Ovary (tissue), 9 donors: ENCODE results near the gene PEPD. TPM values are rescaled to one million over a fixed set of nuclear protein-coding genes. Genes with fewer than 3 reads are reported as not detected.

Experiments
- DNase-seq, 5 donors: peaks; one replicate each; pipeline ENCODE4 v3.0.0-alpha.2; 2019 to 2020
- H3K27ac ChIP-seq, 2 donors: fragments of 200-600 bp; one replicate each; pipeline versions ENCODE4 v1.5.1 to v1.8.0; 2019 to 2022
- H3K27me3 ChIP-seq: fragments of 200-600 bp; one replicate; pipeline ENCODE4 v1.8.0; 2022
- H3K36me3 ChIP-seq: fragments of 200-600 bp; sonication (generic); one replicate; pipeline ENCODE4 v1.5.1; 2019
- H3K4me1 ChIP-seq: one replicate; pipeline ENCODE4 v1.8.1; 2013; ENCODE audit warnings: mild to moderate bottlenecking, moderate library complexity; ENCODE audit not compliant: insufficient read depth
- H3K4me3 ChIP-seq: fragments of 200-600 bp; sonication (generic); one replicate; pipeline ENCODE4 v1.5.1; 2017
- H3K9me3 ChIP-seq, 2 donors: fragments of 200-600 bp in 1 of 2; sonication (generic) in 1 of 2; one replicate each; pipeline versions ENCODE4 v1.5.1 to v1.8.1; 2013 to 2019; ENCODE audit warnings: mild to moderate bottlenecking in 1 of 2, moderate library complexity in 1 of 2
- EP300 ChIP-seq: sonication (generic); formaldehyde crosslinking; IDR thresholded peaks from one replicate; pipeline ENCODE4 v1.6.1; 2017; ENCODE audit warnings: antibody characterized with exemption
- POLR2A ChIP-seq: fragments of 450-650 bp; IDR thresholded peaks from one replicate; pipeline ENCODE4 v1.6.1; 2017; ENCODE audit warnings: antibody characterized with exemption, mild to moderate bottlenecking, moderate library complexity
- WGBS, 3 donors: extraction: QIAGEN DNeasy Blood & Tissue Kit in 1 of 3; methylation state at CpG; one replicate each; pipeline versions ENCODE4 v1.1.5 to v1.1.7; 2013 to 2017; 5-methylcytosine and 5-hydroxymethylcytosine counted together
- intact Hi-C, 4 donors: fragments of 100-400 bp; cut with DNase I; formaldehyde crosslinking; loops; one replicate each; pipeline versions ENCODE4 v1.11.0 to v1.15.1; 2022 to 2023
- polyA plus RNA-seq, 2 donors: library from polyadenylated mRNA; stranded (reverse); fragments of 200-250 nt in 1 of 2; fragments of 350-450 nt in 1 of 2; fragmentation: Illumina TruSeq in 1 of 2; extraction: RNeasy Lipid Tissue Mini Kit (QIAGEN cat#74804) in 1 of 2; gene quantifications; one replicate each; pipeline ENCODE4 v1.2.3, GENCODE V29; 2013 to 2014
- total RNA-seq, 7 donors: library from RNA; depleted of rRNA in 2 of 7; stranded (reverse); fragments of >200 nt in 2 of 7; fragmentation: NEBNext Ultra II Directional in 3 of 7; extraction: Animal tissue kit (Norgen Biotek cat#: 25700) in 3 of 7; gene quantifications; one replicate each; pipeline versions ENCODE4 v1.1.0 to v1.2.4, GENCODE V29; 2016 to 2023
- TF ChIP-seq, protein P1 (sequence below), 3 donors: fragments of 450-650 bp in 2 of 3; fragments of 200-600 bp in 1 of 3; IDR thresholded peaks; one replicate each; pipeline versions ENCODE4 v1.5.1 to v1.8.0; 2016 to 2022; ENCODE audit warnings: antibody characterized with exemption in 3 of 3, mild to moderate bottlenecking in 1 of 3
- donor health status: DM: no; HTN: no; CAD: no; lungs with moderate emphysema.
- donor health status: DM: no; HTN: no; CAD: no.
- donor health status: Bipolar disorder and iron deficiency.
- donor health status: DM: yes; HTN: yes; CAD: no.
- donor health status: DM: no; HTN: no; CAD: no.
- donor health status: DM: yes; HTN: yes; CAD: no.

Gene PEPD
- total and polyA plus RNA-seq, 9 donors, result 38.7 to 66.9 (median 58.9) TPM

DNA sequence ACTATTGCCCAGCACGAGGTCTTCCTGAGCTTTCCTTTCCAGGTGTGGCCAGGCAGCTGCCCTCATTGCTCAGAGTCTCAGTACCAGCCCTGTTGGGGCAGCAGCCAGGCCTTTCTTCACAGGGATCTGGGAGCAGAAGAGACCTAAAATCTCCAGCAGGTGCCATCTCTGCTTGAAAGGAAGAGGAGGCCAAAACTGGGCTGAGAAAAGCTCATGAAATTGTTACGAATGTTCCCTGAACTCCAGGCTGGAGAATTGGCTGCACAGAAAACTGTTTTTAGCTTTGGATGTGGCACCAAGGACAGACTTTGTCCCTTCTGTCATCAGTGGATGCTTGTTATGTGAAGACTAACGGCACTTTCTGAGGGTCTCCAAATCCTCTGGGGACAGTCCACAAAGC is 8.7 kb upstream of the PEPD start:
- TF ChIP-seq POLR2A, result no peak
- no peak for TF ChIP-seq EP300
- TF ChIP-seq, protein P1, sequence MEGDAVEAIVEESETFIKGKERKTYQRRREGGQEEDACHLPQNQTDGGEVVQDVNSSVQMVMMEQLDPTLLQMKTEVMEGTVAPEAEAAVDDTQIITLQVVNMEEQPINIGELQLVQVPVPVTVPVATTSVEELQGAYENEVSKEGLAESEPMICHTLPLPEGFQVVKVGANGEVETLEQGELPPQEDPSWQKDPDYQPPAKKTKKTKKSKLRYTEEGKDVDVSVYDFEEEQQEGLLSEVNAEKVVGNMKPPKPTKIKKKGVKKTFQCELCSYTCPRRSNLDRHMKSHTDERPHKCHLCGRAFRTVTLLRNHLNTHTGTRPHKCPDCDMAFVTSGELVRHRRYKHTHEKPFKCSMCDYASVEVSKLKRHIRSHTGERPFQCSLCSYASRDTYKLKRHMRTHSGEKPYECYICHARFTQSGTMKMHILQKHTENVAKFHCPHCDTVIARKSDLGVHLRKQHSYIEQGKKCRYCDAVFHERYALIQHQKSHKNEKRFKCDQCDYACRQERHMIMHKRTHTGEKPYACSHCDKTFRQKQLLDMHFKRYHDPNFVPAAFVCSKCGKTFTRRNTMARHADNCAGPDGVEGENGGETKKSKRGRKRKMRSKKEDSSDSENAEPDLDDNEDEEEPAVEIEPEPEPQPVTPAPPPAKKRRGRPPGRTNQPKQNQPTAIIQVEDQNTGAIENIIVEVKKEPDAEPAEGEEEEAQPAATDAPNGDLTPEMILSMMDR (IDR thresholded peaks at IDR 0.05), result no peak
- 57 to 66% (median 61%) methylated on average over 3 of the region's 3 CpGs for WGBS, 3 donors
- no peak for DNase-seq
- no peaks in the 10 kb centered on the region for H3K36me3 ChIP-seq
- intact Hi-C loops, result no loop called here
- no peaks in the 10 kb centered on the region for H3K9me3 ChIP-seq
- no peaks in the 10 kb centered on the region for H3K27me3 ChIP-seq
- H3K27ac ChIP-seq, result no peak overlapping the region
- H3K4me3 ChIP-seq, result no peak overlapping the region
- no peaks in the 10 kb centered on the region for H3K4me1 ChIP-seq

DNA sequence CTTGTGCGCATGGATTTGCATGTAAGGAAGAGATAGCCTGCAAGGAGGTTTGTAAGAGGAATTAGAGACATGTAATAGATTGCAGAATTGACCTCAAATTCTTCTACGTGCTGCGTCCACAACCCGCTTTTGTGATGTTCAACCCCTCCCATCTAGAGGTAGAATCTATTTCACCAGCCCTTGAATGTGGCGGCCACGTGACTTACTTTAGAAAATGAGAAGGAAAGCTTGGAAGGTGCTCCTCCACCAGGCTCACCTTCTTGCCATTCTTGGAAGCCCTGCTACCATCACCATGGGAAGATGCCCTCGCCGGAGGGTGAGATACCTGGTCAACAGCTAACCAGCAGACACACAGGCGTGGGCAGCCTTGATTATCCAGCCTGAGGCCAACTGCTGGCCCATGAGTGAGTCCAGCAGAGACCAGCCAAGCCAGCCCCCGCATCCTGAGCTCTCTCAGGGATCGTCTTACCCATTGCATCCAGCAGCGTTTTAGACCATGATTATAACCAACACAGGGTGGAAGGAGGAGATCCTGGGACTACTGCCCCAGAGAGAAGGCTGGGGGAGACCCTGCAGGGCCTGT is 7.6 kb upstream of the PEPD start:
- TF ChIP-seq, protein P1 (IDR thresholded peaks at IDR 0.05), result no peak
- TF ChIP-seq POLR2A, result no peak
- no peak for TF ChIP-seq EP300
- no peaks in the 10 kb centered on the region for H3K9me3 ChIP-seq
- no peak overlapping the region for H3K4me3 ChIP-seq
- no peaks in the 10 kb centered on the region for H3K4me1 ChIP-seq
- no peak for DNase-seq
- 58 to 63% (median 62%) methylated on average over 12 of the region's 12 CpGs for WGBS, 3 donors
- intact Hi-C loops, result no loop called here
- H3K27ac ChIP-seq, result no peak overlapping the region
- no peaks in the 10 kb centered on the region for H3K27me3 ChIP-seq
- H3K36me3 ChIP-seq, result no peaks in the 10 kb centered on the region

DNA sequence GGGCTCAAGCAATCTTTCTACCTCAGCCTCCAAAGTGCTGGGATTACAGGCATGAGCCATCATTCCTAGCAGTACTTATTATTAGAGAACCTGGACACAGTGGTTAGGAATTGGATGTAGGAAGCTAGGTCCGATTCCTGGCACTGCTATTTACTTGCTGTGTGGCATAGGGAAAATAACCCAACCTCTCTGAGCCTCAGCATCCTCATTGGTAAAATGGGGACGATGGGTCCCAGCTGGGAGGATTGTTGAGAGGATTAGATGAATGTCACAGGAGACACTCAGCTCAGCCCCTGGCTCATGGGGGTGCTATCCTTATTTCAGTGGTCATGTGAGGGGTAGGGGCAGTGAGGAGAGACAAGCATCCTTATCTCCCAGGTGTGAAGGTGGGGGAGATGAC is 6.8 kb upstream of the PEPD start:
- TF ChIP-seq, protein P1 (IDR thresholded peaks at IDR 0.05), result no peak
- no peak for TF ChIP-seq EP300
- no peak for TF ChIP-seq POLR2A
- Histone ChIP-seq H3K27ac (no peak overlapping the region), H3K27me3 (no peaks in the 10 kb centered on the region), H3K36me3 (no peaks in the 10 kb centered on the region), H3K9me3 (no peaks in the 10 kb centered on the region), H3K4me3 (no peak overlapping the region), H3K4me1 (no peaks in the 10 kb centered on the region)
- WGBS, 3 donors, result 70 to 93% (median 85%) methylated on average over 2 of the region's 2 CpGs
- no peak for DNase-seq
- intact Hi-C loops, result no loop called here

DNA sequence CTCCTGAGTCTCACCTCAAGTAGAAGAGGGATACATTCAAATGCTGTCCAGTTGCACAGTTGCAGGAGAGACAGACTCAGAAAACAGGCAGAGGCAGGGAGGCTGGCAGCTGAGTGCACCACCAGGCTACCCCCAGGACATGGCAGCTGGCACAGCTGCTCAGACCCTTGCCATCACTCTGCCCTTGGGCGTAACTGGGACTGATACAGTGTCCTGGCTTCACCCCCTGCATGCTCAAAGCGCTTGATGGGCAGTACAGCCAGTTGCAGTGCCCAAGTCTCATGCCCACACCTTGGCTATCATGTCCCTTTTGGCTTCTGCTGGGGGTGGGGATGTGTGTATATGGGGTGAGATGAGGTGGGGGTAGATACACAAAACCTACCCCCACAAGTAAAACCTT is 5.5 kb upstream of the PEPD start:
- Histone ChIP-seq H3K4me1 (no peaks in the 10 kb centered on the region), H3K27ac (no peak overlapping the region), H3K4me3 (no peak overlapping the region), H3K27me3 (no peaks in the 10 kb centered on the region), H3K9me3 (no peaks in the 10 kb centered on the region), H3K36me3 (no peaks in the 10 kb centered on the region)
- no peak for DNase-seq
- intact Hi-C loops, result no loop called here
- 70 to 84% (median 77%) methylated on average over 2 of the region's 2 CpGs for WGBS, 3 donors
- no peak for TF ChIP-seq EP300
- no peak for TF ChIP-seq POLR2A
- TF ChIP-seq, protein P1 (IDR thresholded peaks at IDR 0.05), result no peak
